C4-2B (cell line): Measurements from ENCODE around the gene THBS3.

ENCODE experiments used
- ZFX ChIP-seq: fragments of 450-650 bp; IDR thresholded peaks from 2 replicates; pipeline ENCODE4 v1.6.1; 2017
- TF ChIP-seq, protein P1 (sequence below): fragments of 450-650 bp; conservative IDR thresholded peaks from 2 replicates; pipeline ENCODE4 v1.5.1; 2017; ENCODE audit warnings: mild to moderate bottlenecking

DNA sequence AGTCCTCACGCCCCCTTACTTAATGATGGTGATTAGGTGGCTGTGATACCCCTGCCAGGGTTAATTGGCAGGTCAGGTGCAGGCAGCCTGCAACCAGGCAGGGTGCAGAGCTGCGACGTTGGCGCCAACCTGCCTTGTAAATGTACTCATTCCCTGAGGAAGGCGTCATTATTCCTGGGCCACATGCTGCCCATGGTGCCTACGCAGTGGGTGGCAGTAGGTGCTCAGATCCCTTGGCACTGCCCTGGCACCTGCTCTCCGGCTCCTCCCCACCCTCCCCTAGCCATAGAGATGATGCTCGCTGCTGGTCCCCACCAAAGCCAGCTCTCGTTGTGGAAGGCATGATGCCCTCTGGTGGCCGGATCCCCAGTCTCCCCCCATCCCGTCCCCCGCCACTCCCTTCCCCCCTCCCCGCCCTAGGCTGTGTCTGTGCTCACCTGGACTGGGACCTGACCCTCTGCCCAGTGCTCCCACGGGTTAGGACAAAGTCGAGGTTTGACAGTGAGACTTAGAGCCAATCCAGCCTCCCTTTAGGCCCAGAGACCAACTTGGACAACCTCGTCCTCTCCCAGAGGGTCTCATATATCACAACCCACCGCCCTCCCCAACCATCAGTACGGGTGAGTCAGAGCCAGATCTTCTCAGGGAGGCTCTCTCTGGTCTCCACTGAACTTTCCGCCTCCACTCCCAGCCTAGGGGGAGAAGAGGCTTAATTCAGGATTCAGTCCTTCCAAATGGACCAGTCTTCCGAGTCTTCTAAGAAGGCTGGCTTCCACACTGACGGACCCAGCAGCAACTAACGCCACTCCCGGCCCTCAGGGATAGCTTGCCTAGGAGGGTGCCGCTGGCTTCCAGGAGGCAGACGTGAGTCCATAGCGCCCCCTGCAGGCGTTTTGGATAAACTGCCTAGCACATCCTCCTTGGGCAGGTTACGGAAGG lies 40.3 kb downstream of the THBS3 start:
- TF ChIP-seq, protein P1, sequence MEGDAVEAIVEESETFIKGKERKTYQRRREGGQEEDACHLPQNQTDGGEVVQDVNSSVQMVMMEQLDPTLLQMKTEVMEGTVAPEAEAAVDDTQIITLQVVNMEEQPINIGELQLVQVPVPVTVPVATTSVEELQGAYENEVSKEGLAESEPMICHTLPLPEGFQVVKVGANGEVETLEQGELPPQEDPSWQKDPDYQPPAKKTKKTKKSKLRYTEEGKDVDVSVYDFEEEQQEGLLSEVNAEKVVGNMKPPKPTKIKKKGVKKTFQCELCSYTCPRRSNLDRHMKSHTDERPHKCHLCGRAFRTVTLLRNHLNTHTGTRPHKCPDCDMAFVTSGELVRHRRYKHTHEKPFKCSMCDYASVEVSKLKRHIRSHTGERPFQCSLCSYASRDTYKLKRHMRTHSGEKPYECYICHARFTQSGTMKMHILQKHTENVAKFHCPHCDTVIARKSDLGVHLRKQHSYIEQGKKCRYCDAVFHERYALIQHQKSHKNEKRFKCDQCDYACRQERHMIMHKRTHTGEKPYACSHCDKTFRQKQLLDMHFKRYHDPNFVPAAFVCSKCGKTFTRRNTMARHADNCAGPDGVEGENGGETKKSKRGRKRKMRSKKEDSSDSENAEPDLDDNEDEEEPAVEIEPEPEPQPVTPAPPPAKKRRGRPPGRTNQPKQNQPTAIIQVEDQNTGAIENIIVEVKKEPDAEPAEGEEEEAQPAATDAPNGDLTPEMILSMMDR: peak; percentile 95
- no peak for TF ChIP-seq ZFX
